Loucy (cell line): ENCODE measurements around the gene RPS19.

Experiments used
- H2AFZ ChIP-seq: fragments of 200-600 bp; sonication (generic); 2 replicates; pipeline ENCODE4 v1.6.0; 2016; ENCODE audit warnings: antibody characterized with exemption, mild to moderate bottlenecking, low read length, moderate library complexity
- H3F3A ChIP-seq: fragments of 200-600 bp; 2 replicates; pipeline ENCODE4 v1.6.0; 2016; ENCODE audit warnings: antibody characterized with exemption, low read depth, mild to moderate bottlenecking
- H3K27me3 ChIP-seq: fragments of 200-600 bp; sonication (generic); 2 replicates; pipeline ENCODE4 v1.6.1; 2014; ENCODE audit warnings: low read length, mild to moderate bottlenecking; ENCODE audit not compliant: insufficient read depth, poor library complexity, severe bottlenecking
- H3K36me3 ChIP-seq: fragments of 200-600 bp; sonication (generic); 2 replicates; pipeline ENCODE4 v1.6.1; 2016; ENCODE audit warnings: low read length; ENCODE audit not compliant: insufficient read depth
- H3K4me1 ChIP-seq: fragments of 200-600 bp; sonication (generic); 2 replicates; pipeline ENCODE4 v1.5.1; 2014; ENCODE audit warnings: low read length, mild to moderate bottlenecking; ENCODE audit not compliant: insufficient read depth, poor library complexity, severe bottlenecking
- H3K4me2 ChIP-seq: fragments of 200-600 bp; sonication (generic); 2 replicates; pipeline ENCODE4 v1.6.0; 2014; ENCODE audit warnings: antibody characterized with exemption, low read length, low read depth, mild to moderate bottlenecking; ENCODE audit not compliant: poor library complexity, severe bottlenecking
- H3K4me3 ChIP-seq: fragments of 200-600 bp; sonication (generic); 2 replicates; pipeline ENCODE4 v1.5.1; 2014; ENCODE audit warnings: low read length, mild to moderate bottlenecking, mixed read lengths; ENCODE audit not compliant: poor library complexity, severe bottlenecking
- H3K79me2 ChIP-seq: fragments of 200-600 bp; sonication (generic); 2 replicates; pipeline ENCODE4 v1.6.1; 2014; ENCODE audit warnings: low read length; ENCODE audit not compliant: insufficient read depth
- H3K9ac ChIP-seq: fragments of 200-600 bp; sonication (generic); 2 replicates; pipeline ENCODE4 v1.6.0; 2014; ENCODE audit warnings: mild to moderate bottlenecking, low read depth, low read length, moderate library complexity; ENCODE audit not compliant: poor library complexity, severe bottlenecking
- H3K9me2 ChIP-seq: fragments of 200-600 bp; sonication (generic); replicated peaks from 2 replicates; pipeline ENCODE4 v1.6.1; 2016; ENCODE audit warnings: low read depth, low read length, mixed read lengths
- H3K9me3 ChIP-seq: fragments of 200-600 bp; sonication (generic); 2 replicates; pipeline ENCODE4 v1.6.1; 2014; ENCODE audit warnings: mild to moderate bottlenecking, antibody characterized with exemption, low read length, low read depth; ENCODE audit not compliant: insufficient read depth
- H4K20me1 ChIP-seq: fragments of 200-600 bp; sonication (generic); 2 replicates; pipeline ENCODE4 v1.6.0; 2014; ENCODE audit warnings: antibody characterized with exemption, low read length, mild to moderate bottlenecking; ENCODE audit not compliant: insufficient read depth, poor library complexity, severe bottlenecking
- EZH2phosphoT487 ChIP-seq: fragments of 200-600 bp; IDR thresholded peaks from 2 replicates; pipeline ENCODE4 v1.6.1; 2018; ENCODE audit warnings: antibody characterized with exemption, mild to moderate bottlenecking, moderate library complexity, borderline replicate concordance
- TF ChIP-seq, protein P1 (sequence below): fragments of 200-600 bp; sonication (generic); conservative IDR thresholded peaks from 2 replicates; pipeline ENCODE4 v1.5.1; 2014; ENCODE audit warnings: mild to moderate bottlenecking, antibody characterized with exemption, low read length

RPS19 gene

DNA sequence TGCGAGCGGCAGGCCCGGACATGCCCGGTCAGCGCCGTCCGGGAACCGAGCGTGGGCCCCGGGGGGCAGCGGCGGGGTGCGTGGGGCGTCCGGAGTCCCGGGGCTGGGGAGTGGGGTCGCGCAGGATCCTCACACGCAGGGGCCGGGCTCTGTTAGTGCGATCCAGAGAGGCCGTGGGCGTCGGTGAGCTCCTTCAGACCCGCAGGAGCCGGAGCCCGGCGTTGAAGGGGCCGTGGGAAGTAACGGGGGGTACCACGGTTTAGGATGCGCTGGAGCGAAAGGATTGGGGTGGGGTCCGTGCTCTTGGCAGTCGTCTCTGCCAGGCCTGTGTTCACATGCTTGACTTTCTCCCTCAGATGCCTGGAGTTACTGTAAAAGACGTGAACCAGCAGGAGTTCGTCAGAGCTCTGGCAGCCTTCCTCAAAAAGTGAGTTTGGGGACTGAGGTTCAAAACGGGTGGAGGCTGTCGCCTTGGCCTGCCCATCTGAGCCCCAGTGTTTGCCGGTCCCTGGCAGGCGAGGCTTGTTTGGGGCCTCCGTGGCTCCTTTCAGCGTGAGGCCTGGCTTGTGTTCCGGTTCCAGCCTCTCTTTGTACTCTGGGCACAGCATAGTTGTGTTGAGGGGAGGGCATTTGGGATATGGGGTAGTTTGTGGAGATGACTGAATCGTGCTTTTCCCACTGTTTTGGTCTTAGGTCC is 512 bp downstream of the RPS19 start:
- Histone ChIP-seq H3K4me2 (peak overlapping the region; percentile 92), H3K9me3 (no peaks in the 10 kb centered on the region), H3K79me2 (peaks cover 55% of the 10 kb centered on the region), H4K20me1 (peaks cover 52% of the 10 kb centered on the region), H3K36me3 (peaks cover 40% of the 10 kb centered on the region), H2AFZ (no peak overlapping the region), H3K9ac (peak overlapping the region; percentile 100), H3K27me3 (peaks cover 5% of the 10 kb centered on the region), H3K4me1 (peaks cover 44% of the 10 kb centered on the region), H3F3A (no peaks in the 10 kb centered on the region), H3K9me2 (no peaks in the 10 kb centered on the region), H3K4me3 (peak overlapping the region; percentile 93)
- TF ChIP-seq, protein P1, sequence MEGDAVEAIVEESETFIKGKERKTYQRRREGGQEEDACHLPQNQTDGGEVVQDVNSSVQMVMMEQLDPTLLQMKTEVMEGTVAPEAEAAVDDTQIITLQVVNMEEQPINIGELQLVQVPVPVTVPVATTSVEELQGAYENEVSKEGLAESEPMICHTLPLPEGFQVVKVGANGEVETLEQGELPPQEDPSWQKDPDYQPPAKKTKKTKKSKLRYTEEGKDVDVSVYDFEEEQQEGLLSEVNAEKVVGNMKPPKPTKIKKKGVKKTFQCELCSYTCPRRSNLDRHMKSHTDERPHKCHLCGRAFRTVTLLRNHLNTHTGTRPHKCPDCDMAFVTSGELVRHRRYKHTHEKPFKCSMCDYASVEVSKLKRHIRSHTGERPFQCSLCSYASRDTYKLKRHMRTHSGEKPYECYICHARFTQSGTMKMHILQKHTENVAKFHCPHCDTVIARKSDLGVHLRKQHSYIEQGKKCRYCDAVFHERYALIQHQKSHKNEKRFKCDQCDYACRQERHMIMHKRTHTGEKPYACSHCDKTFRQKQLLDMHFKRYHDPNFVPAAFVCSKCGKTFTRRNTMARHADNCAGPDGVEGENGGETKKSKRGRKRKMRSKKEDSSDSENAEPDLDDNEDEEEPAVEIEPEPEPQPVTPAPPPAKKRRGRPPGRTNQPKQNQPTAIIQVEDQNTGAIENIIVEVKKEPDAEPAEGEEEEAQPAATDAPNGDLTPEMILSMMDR, result no peak
- no peak for TF ChIP-seq EZH2phosphoT487

DNA sequence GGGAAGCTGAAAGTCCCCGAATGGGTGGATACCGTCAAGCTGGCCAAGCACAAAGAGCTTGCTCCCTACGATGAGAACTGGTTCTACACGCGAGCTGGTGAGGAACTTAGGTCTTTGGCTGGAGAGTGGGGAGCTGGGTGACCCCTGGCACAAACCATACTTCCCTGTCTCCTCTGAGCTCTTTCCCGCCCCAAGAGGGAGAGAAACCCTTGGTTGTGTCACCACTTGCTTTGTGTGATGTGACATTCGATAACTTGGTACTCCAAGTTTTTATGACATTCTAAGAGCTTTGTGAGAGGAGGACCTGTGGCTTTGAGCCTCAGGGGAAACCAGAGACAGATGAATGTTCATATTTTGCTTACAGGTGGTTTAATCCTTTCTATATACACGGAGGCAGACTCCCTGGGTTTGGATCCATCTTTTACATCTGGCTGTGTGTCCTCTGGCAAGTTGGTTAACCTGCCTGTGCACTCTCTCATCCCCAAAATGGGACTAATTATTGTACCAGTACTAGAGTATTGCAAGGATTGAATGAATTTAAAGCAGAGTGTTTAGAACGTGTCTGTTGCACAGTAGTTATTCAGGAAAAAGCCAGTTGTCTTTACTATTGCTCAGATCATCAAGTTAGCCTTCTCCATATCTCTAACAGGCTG is 1.2 kb downstream of the RPS19 start:
- Histone ChIP-seq H3K9ac (peak overlapping the region; percentile 100), H2AFZ (no peak overlapping the region), H3K4me2 (peak overlapping the region; percentile 92), H3K27me3 (peaks cover 5% of the 10 kb centered on the region), H3K4me1 (peaks cover 47% of the 10 kb centered on the region), H3K79me2 (peaks cover 60% of the 10 kb centered on the region), H3K9me2 (no peaks in the 10 kb centered on the region), H4K20me1 (peaks cover 55% of the 10 kb centered on the region), H3K9me3 (no peaks in the 10 kb centered on the region), H3K4me3 (peak overlapping the region; percentile 93), H3F3A (no peaks in the 10 kb centered on the region), H3K36me3 (peaks cover 41% of the 10 kb centered on the region)
- no peak for TF ChIP-seq EZH2phosphoT487
- TF ChIP-seq, protein P1, result no peak

DNA sequence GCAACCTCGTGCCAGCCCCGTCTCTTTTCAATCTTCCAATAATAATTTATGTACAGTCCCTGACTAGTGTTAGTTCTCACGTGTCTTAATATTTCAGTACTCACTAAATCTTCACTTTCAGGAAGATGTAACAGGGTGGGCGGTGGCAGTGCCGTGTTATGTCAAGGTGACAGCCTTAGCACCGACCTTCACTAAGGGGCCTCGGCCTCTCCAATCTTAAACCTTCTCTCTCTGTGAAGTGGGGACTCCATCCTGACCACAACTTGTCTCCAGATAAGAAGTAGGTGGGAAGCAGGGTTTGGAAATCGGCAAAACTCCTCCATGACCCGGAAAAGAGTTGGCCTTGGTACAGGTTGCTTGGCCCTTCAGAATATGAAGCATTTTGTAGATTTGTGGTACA is 1.8 kb downstream of the RPS19 start:
- Histone ChIP-seq H3K4me1 (peaks cover 50% of the 10 kb centered on the region), H2AFZ (no peak overlapping the region)

More for the DNA sequence above, 1.8 kb downstream of the RPS19 start:
- Histone ChIP-seq H3K27me3 (peaks cover 5% of the 10 kb centered on the region), H3K4me3 (peak overlapping the region; percentile 93), H3K9me3 (no peaks in the 10 kb centered on the region), H3K9ac (peak overlapping the region; percentile 100), H3K9me2 (no peaks in the 10 kb centered on the region), H3K79me2 (peaks cover 66% of the 10 kb centered on the region), H4K20me1 (peaks cover 61% of the 10 kb centered on the region), H3K36me3 (peaks cover 44% of the 10 kb centered on the region), H3K4me2 (peak overlapping the region; percentile 92), H3F3A (no peaks in the 10 kb centered on the region)
- TF ChIP-seq EZH2phosphoT487, result no peak
- TF ChIP-seq, protein P1, result no peak
